Ovary (tissue), 3 donors: ENCODE data around the gene TMEM61.

Experiments
- EP300 ChIP-seq: sonication (generic); formaldehyde crosslinking; IDR thresholded peaks from one replicate; pipeline ENCODE4 v1.6.1; 2017; ENCODE audit warnings: antibody characterized with exemption
- TF ChIP-seq, protein P1 (sequence below), 3 donors: fragments of 450-650 bp in 2 of 3; fragments of 200-600 bp in 1 of 3; IDR thresholded peaks; one replicate each; pipeline versions ENCODE4 v1.5.1 to v1.8.0; 2016 to 2022; ENCODE audit warnings: antibody characterized with exemption in 3 of 3, mild to moderate bottlenecking in 1 of 3
- donor health status: DM: no; HTN: no; CAD: no.

DNA sequence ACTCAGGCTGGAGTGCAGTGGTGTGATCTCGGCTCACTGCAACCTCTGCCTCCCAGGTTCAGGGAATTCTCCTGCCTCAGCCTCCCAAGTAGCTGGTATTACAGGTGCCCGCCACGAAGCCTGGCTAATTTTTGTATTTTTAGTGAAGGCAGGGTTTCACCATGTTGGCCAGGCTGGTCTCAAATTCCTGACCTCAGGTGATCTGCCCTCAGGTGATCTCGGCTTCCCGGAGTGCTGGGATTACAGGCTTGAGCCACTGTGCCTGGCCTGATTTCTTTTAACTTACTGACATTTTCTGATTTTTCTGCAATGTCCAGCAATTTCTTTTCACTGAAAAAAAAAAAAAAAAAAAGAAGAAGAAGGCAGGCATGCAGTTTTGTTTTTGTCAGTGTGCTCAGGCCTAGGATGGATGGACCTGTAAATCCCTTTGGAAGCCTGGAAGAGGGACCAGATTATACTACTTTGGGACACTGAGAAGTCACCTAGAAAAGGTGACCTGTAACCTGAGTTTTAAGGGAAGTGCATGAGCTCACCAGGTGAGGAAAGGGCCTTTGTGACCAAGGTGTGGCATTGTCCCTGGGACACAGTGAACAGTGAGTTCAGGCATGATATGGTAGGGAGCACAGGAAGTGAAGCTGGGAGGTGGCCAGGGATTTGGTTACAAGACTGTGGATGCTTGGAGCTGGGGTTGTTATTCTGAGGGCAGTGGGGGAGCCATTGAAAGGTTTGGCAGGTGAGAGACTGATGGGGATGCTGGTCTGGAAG is 2.7 kb upstream of the TMEM61 start:
- TF ChIP-seq, protein P1, sequence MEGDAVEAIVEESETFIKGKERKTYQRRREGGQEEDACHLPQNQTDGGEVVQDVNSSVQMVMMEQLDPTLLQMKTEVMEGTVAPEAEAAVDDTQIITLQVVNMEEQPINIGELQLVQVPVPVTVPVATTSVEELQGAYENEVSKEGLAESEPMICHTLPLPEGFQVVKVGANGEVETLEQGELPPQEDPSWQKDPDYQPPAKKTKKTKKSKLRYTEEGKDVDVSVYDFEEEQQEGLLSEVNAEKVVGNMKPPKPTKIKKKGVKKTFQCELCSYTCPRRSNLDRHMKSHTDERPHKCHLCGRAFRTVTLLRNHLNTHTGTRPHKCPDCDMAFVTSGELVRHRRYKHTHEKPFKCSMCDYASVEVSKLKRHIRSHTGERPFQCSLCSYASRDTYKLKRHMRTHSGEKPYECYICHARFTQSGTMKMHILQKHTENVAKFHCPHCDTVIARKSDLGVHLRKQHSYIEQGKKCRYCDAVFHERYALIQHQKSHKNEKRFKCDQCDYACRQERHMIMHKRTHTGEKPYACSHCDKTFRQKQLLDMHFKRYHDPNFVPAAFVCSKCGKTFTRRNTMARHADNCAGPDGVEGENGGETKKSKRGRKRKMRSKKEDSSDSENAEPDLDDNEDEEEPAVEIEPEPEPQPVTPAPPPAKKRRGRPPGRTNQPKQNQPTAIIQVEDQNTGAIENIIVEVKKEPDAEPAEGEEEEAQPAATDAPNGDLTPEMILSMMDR (IDR thresholded peaks at IDR 0.05) = no peak
- TF ChIP-seq EP300 = no peak
